Activated effector memory CD4-positive, alpha-beta T cell treated with anti-CD3 and anti-CD28 coated beads, Interleukin-2, amount 50 U/mL, for 16 hours (primary cell): ENCODE measurements around the gene GBP3.
"Not testable (repeated sequence)": the region's sequence is repeated elsewhere in the genome, so short reads cannot be mapped to it uniquely, and the experiment has no call there.

Experiments used
- DNase-seq: peaks from one replicate; pipeline ENCODE4 v3.0.0-alpha.2; 2020

GBP3 gene

DNA sequence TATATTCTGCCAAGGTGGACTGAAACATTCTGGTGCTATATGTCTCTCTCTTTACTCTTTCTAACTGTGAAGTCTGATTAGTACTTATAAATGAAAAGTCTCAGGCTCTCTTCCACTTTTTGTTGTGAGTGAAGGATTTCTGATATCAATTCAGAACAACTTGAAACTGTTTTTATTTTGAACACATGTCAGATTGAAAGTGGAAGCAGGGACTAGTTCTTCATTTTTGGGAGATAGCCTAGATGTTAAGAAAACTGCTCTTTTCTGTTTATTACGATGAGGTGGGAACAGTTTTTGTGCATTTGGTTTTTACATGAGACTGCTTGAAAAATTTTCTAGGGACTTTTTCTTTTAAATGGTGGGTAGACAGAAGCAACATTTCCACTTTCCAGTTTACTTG lies 14.5 kb upstream of the GBP3 start:
- DNase-seq: no peak

DNA sequence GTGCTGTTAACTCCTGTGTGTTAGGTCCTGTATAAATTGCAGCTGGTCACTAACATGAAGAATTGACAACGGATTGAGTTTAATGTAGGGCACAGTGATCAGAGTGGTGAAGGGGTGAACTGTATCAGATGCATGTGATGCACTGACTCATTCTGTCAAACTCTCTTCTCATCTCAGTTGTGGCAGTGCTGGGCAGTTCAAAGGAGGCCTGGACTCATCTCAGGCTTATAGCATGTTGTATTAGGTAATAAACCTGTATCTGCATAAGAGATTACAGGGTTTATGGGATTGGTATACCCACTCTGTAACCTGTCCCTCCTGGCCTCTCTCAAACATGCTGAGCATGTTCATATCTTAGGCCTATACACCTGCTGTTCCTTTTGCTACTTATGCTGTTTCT lies 12.4 kb upstream of the GBP3 start:
- DNase-seq: no peak

DNA sequence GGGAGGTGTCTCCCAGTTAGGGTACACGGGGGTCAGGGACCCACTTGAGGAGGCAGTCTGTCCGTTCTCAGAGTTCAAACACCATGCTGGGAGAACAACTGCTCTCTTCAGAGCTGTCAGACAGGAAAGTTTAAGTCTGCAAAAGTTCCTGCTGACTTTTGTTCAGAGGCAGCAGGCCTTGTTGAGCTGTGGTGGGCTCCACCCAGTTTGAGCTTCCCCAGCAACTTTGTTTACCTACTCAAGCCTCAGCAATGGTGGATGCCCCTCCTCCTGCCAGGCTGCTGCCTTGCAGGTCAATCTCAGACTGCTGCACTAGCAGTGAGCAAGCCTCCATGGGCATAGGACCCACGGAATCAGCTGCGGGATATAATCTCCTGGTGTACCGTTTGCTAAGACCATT lies 11.3 kb upstream of the GBP3 start:
- DNase-seq: not testable (repeated sequence)

DNA sequence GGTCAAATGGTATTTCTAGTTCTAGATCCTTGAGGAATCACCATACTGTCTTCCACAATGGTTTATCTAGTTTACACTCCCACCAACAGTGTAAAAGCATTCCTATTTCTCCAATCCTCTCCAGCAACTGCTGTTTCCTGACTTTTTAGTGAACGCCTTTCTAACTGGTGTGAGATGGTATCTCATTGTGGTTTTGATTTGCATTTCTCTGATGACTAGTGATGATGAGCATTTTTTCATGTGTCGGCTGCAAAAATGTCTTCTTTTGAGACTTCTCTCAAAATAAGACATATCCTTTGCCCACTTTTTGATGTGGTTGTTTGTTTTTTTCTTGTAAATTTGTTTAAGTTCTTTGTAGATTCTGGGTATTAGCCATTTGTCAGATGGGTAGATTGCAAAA lies 6.4 kb upstream of the GBP3 start:
- DNase-seq: not testable (repeated sequence)

DNA sequence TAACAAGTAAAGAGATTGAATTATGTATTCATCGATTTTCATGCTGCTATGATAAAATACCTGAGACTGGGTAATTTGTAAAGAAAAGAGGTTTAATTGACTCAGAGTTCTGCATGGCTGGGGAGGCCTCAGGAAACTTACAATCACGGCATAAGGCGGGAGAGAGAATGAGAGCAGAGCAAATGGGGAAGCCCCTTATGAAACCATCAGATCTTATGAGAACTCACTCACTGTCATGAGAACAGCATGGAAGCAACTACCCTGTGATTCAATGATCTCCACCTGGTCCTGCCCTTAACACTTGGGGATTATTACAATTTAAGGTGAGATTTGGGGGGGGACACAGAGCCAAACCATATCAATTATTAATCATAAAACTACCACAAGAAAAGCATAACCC lies 3.3 kb upstream of the GBP3 start:
- no peak for DNase-seq

DNA sequence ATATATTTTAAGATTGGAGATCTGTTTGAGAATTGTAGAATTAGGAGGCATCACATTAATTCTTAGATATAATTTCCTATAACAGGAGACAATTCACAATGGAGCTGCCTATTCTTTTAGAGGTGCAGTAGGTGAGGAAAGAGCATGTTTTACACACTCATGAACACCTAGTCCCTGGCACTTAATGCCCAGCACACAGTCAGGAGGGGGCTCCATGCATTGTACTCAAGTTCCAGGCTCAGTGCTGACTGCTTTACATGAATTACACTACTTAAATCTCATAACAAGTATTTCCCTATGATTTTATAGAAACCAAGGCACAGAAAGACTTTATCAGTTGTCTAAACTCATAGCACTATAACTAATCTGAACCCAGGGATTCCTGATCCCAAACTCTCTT lies 360 bp upstream of the GBP3 start:
- no peak for DNase-seq

DNA sequence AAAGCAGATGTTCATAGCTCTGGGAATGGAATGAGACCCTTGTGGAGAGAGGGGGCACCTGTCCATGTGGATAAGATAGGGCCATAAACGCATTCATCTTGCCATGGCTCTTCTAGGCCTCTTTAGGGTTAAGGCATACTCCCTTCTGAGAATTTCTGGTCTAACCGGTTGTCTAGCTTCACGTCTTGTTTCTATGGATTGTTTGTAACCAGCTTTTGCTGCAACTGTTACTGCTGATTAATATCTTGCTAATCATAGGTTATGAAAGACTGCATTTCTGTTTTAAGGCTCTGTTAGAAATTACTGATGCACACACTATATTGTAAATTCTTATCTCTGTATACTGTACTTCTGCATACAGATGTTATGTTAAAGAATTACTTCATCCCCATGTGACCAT lies 4.3 kb downstream of the GBP3 start:
- not testable (repeated sequence) for DNase-seq

DNA sequence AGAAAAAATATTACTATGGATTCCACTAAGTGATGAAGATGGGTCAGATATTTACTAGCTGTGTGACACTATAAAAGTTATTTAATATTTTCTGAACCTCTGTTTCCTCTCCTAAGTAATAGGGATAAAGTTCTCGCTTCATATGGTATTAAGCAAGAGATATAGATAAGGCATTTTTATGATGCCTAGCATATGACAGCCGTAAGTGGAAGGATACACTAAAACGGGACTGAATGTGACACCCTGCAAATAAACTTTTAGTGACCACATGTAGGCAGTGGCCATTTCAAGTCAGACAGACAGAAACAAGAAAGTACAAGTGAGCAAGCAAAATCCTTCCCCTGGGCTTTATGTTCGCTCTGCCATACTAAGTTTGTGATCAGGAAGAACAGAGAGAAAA lies 14.2 kb downstream of the GBP3 start:
- no peak for DNase-seq

DNA sequence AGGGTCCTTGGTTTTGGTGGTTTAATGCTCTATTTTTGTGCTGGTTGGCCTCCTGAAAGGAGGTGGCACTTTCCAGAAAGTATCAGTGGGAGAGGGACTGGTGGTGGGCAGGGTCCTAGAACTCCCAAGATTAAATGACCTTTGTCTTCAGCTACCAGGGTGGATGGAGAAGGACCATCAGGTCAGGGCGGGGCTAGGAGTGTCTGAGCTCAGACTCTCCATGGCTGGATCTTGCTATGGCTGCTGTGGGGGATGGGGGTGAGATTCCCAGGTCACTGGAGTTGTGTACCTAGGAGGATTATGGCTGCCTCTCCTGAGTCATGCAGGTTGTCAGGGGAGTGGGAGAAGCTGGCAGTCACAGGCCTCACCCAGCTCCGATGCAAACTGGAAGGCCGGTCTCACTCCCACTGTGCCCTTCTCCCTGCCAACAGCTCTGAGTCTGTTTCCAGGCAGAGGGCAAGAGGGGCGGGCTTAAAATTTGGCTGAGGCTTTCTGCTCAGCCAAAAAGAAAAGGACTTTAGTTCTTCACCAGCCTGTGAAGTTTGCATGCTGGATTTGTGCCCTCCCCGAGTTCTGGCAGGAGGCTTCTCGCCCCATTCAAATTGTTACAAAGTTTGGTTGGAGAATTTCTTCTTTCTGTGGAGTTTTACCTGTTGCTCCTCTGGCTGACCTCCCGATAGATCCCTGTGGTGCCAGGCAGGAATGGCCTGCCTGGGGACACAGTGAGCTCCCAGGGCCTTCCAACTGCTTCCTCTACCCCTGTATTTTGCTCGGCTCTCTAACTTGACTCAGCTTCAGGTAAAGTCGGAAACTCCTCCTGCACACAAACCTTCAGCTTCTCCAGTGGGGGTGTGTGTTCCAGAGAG lies 17.1 kb downstream of the GBP3 start:
- no peak for DNase-seq

DNA sequence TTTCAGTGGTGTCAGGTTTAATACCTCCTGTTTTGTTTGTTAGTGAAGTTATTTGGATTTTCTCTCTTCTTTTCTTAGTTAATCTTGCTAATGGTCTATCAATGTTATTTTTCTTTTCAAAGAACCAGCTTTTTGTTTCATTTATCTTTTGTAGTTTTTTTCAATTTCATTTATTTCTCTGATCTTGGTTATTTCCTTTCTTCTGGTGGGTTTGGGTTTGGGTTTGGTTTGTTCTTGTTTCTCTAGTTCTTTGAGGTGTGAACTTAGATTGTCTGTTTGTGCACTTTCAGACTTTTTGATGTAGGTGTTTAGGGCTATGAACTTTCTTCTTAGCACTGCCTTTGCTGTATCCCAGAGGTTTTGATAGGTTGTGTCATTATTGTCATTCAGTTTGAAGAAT lies 20.5 kb downstream of the GBP3 start:
- not testable (repeated sequence) for DNase-seq

DNA sequence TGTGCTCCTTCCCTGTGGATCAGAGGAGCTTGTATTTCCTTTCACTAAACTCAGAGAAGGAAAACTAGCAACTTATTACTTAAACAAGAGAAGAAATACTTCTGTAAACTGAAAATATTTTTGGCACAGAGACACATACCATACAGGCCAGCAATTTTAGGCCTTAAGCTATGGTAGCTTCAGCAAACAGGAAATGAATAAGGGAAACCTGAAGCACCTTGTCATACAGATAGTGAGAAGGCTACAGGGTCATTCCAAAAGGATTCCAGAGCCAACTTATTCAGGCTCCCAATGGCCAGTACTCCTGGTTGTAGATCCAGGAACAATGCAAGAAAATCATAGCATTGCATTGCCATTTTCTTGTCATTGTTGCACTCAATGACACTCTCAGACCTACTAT lies 21.2 kb downstream of the GBP3 start:
- no peak for DNase-seq

DNA sequence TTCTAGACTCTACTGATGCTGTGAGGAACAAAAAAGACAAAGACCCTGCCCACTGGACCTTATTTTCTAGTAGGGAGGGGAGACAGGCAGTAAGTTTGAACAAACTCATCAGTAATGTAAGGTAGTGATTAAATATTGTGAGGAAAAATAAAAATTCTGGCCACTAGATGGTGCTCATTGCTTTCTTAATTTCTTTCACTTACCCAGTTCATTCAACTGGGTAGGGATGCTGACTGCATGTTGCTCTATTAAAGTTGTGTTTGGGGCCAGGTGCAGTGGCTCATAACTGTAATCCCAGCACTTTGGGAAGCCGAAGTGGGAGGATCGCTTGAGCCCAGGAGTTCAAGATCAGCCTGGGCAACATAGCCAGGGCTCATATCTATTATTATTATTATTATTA lies 23.9 kb downstream of the GBP3 start:
- no peak for DNase-seq

DNA sequence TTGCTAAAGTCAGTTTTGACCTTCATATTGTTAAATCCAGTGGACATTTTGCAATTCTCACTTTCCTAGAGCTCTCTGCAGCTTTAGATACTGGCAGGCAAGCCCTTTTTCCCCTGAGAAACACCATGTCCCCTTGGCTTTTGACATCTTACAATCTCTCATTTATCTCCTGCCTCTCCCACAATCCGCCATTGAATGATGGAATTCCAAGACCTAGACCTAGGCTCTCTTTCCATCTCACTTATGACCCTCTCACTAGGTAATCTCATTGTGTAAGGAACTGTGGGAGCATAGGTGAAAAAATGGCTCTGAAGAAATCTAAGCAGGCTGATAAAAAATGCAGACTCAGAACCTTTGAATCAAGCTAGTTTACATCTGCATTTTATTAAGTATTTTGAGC lies 32.2 kb downstream of the GBP3 start:
- DNase-seq: no peak

DNA sequence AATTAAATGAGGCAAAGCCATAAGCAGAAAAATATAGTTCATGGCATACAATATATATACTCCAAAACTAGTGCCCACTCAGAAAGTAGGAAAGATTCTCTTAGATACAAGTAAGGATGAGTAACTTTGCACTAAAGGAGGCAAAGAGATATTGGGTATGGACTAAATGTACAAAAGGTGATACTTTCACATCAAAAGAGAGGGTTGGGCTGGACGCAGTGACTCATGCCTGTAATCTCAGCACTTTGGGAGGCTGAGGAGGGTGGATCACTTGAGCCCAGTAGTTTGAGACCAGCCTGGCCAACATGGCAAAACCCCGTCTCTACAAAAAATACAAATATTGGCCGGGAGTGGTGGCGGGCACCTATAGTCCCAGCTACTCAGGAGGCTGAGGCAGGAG lies 37.0 kb downstream of the GBP3 start:
- DNase-seq: no peak

DNA sequence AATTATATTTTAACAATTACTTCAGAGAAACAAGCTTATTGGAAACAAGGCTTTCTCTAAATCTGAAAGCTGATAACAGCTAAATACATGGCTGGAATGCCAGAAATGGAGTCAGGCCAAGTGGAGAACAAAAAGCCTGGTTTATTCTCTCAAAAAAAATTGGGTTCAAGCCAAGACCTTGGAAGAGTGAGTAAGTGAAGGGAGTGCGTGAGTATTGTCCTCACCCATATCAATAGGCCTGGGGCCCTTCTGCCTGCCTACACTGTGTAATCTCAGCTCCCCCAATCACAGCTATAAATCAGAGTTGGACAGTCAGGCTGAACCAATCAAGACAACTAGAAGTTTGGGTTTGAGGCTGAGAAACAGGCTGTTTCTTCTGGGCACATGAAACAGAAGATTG lies 37.6 kb downstream of the GBP3 start:
- no peak for DNase-seq

DNA sequence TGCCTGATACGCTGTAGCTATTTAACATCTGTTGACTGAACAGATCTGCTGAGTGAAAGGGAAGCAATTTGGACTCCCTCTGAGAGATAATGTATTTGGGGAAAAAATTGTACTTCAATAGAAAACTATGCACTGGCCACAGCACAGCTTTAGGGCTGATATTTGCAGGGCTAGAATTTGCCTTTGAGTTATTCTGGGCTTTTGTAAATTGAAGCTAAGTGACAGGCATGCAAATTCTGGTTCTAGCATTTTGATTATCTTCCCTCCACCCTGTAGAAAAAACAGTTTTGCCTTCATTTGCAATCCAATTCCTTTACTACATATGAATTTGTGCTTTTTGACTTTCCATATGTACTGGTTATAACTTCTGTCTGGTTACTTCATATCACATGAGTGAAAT lies 38.1 kb downstream of the GBP3 start:
- no peak for DNase-seq

DNA sequence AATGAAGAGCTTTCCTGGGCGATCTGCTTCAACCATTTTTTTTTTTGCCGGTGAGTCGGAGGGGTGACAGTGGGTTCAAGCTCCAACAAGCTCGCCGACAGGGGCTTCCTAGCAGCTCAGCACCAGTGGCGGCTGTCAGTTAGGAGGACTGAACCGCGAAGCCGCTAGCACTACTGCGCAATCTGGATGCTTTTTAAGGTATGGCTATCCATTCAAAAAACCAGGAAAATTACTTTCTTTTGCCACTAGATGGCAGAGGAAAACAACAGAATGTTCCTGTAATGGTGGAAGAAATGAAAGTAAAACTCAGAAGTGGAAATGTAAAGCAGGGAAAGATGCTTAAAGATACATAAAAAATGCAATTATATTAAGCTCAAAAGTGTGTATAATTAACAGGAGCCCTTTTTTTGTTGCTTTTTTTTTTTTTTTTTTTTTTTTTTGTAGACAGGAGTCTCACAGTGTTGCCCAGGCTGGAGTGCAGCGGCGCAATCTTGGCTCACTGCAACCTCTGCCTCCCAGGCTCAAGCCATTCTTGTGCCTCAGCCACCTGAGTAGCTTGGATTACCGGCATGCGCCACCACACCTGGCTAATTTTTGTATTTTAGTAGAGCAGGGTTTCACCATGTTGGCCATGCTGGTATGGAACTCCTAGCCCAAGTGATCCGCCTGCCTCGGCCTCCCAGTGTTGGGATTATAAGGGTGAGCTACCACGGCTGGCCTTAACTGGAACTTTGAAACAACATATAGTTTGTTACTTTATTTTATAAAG lies 38.7 kb downstream of the GBP3 start:
- peak; percentile 72 for DNase-seq

DNA sequence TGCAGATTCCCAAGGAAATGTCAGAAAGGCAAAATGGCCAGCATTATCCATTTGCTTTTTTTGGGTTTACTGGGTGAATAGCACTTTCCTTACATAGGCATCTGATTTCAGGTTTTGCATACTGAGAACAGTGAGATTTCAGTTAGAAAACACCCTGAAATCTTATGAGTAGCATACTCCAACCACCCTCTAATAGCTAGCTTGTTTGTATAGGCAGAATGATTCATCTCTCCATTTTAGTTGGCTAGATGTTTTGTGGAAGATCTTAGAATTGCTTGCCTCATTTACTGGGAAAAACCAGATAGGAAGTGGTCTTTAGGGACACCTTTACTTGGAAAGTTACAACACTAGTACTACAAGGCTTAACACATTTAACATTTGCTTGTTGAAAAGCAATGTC lies 40.6 kb downstream of the GBP3 start:
- no peak for DNase-seq

DNA sequence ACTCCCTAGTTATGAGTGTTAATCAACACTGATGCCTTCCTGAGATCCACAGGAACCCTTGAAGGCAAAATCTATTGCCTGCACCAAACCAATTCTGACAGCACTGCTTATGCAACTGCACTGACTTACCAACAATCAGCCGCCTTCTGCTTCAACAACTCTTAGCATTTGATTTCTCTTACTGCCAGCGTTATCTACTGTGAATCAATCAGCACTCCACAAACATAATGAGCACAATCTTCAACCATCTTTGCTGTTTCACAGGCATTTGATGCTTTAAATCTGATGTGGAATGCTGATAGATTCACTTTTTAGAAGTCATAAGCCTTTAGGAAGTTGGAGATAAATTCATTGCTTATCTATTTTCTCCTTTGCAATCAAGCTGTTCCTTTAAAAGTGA lies 41.2 kb downstream of the GBP3 start:
- DNase-seq: not testable (repeated sequence)

DNA sequence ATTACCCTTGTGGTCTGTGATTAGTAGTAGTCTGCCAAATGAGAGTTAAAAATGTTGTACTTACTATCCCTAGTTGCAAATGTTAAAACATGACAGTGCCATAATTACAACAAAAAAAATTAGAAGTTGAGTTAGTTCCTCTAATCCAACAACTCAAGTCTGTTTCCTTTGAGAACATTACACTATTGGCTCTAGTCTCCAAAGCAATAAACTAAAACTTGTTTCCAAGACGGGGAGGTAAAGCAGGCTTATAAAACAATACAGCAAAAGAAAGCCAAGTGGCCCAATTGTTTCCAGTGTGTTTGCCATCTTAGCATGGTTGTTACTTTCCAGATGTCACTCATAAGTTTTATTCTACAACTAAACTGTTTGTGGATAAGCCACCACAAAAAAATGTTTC lies 41.8 kb downstream of the GBP3 start:
- no peak for DNase-seq

DNA sequence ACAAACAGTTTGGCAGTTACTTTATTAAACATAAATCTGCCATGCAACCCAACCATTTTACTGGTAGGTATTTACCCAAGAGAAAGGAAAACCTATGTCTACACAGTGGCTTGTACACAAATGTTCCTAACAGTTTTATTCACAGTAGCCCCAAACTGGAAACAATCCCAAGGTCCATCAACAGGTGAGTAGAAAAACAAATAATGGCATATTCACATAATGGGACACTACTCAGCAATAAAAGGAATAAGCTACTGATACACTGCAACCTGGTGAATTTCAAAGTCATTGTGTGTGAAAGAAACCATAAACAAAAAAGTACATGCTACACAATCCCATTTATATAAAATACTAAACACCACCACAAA lies 42.9 kb downstream of the GBP3 start:
- no peak for DNase-seq

DNA sequence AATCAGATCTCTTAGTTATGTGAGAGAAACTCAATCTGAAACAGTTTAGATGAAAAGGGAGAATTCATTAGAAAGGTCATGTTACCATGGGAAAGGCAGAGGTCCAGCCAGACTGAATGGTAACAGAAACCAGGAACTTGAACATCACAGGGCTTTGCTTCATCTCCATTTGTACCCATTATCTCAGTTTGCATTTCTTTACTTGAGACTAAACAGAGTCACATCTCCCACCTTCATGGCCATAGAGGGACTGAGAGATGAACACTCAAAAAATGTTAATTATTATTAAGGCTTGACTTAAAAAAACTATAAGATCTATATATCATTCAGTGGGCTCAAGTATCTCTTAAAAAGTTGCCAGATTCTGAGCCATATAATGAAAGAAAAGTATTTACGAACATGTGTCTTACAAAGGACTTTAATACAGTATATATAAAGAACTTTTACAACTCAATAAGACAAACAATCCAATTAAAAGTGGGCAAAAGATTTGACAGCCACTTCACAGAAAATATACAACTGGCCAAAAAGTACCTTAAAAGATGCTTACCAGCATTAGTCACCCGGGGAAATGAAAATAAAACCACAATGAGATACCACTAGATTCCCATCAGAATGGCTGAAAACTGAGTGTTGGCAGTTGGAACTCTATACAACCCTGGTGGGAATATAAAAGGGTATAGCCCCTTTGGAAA lies 43.5 kb downstream of the GBP3 start:
- no peak for DNase-seq

DNA sequence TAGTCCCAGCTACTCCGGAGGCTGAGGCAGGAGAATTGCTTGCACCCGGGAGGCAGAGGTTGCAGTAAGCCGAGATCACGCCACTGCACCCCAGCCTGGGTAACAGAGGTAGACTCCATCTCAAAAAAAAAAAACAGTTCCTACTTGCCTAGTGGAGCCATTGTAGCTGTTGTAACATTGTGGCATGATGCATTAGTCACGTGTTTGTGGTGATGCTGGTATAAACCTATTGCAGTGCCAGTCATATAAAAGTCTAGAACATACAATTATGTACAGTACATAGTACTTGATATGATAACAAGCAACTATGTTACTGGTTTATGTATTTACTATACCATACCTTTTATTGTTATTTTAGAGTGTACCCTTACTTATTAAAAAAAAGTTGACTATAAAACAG lies 46.4 kb downstream of the GBP3 start:
- no peak for DNase-seq

DNA sequence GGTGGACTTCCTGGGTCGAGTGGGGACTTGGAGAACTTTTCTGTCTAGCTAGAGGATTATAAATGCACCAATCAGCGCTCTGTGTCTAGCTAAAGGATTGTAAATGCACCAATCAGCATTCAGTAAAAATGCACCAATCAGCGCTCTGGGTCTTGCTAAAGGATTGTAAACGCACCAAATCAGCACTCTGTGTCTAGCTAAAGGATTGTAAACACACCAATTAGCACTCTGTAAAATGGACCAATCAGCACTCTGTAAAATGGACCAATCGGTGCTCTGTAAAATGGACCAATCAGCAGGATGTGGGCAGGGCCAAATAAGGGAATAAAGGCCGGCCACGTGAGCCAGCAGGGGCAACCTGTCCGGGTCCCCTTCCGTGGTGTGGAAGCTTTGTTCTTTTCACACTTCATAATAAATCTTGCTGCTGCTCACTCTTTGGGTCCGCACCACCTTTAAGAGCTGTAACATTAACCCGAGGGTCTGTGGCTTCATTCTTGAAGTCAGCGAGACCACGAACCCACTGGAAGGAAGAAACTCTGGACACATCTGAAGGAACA lies 48.0 kb downstream of the GBP3 start:
- DNase-seq: not testable (repeated sequence)
